ENCODE results near the gene B4GALNT2.
"Not testable (repeated sequence)": the region's sequence is repeated elsewhere in the genome, so short reads cannot be mapped to it uniquely, and the experiment has no call there.

B4GALNT2 gene

GRCh38 chr17:49184522-49184921 is 52.0 kb downstream of the B4GALNT2 start:
- DNase-seq: not testable (repeated sequence)

- DNase-seq: not testable (repeated sequence)
Observed at GRCh38 chr17:49185381-49185780, 52.8 kb downstream of the B4GALNT2 start.

GRCh38 chr17:49187301-49187700 is 54.7 kb downstream of the B4GALNT2 start:
- no peak for DNase-seq

GRCh38 chr17:49190932-49191331 is 58.4 kb downstream of the B4GALNT2 start:
- no peak for DNase-seq

DNA sequence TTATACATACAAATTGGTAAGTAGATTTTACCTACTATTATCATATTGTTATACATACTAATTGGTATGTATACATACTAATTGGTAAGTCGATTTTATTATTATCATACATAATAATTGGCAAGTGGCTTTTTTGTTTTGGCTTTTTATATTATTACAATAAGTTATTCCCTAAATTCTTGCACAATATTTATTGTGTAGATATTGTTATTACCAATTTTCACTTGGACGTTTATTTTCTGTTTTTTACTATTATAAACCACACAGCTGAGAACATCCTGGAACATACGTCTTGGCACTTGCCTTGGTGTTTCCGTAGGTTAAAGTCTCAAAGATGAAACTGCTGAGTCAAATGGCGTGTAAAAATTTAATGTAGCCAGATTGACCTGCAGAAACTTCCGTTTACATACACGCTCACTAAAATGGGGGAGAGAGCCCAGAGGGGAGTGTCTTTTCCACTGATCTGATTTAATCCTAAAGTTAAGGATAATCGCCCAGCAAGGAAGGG is 58.9 kb downstream of the B4GALNT2 start:
- DNase-seq: no peak

DNA sequence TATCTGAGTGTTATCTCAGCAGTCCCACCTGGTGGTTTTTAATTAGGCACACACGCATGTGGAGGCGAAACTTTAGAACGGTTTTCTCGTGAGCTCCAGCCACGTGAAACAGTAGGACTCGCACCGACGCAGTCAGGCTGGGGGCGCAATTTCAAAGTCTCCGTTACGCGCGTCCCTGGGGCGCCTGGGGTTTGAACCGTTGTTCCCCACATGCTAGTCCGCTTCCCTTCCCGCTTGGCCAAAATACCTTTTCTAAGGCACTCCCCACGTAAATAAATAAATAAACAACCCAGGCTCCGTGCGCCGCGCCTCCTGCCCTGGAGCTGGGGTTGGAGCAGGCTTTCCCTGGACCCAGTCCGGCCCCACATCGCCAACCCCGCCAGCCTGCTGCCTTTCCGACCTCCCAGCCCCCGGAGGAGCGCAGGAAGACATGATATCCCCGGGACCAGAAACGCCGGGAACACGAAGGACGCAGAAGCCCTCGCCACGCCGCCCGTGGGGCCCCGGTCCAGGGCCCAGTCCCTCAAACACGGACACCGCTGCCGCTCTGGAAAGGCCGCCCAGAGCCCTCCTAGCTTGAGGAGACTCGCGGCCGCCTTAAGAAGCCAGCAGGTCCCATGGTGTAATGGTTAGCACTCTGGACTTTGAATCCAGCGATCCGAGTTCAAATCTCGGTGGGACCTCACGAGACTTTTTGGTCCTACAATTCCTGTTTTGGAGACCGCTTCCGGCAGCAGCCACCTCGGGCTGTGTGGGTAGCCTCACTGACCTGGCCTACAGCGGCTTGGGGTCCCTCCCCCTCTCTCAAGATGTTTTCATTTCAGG is 59.6 kb downstream of the B4GALNT2 start:
- DNase-seq: no peak

- no peak for DNase-seq
Observed at GRCh38 chr17:49193513-49194296, 61.1 kb downstream of the B4GALNT2 start.

GRCh38 chr17:49194297-49194607 is 61.7 kb downstream of the B4GALNT2 start:
- DNase-seq: no peak

GRCh38 chr17:49195751-49196150 is 63.2 kb downstream of the B4GALNT2 start:
- no peak for DNase-seq

GRCh38 chr17:49196520-49196919 is 64.0 kb downstream of the B4GALNT2 start:
- DNase-seq: no peak

DNA sequence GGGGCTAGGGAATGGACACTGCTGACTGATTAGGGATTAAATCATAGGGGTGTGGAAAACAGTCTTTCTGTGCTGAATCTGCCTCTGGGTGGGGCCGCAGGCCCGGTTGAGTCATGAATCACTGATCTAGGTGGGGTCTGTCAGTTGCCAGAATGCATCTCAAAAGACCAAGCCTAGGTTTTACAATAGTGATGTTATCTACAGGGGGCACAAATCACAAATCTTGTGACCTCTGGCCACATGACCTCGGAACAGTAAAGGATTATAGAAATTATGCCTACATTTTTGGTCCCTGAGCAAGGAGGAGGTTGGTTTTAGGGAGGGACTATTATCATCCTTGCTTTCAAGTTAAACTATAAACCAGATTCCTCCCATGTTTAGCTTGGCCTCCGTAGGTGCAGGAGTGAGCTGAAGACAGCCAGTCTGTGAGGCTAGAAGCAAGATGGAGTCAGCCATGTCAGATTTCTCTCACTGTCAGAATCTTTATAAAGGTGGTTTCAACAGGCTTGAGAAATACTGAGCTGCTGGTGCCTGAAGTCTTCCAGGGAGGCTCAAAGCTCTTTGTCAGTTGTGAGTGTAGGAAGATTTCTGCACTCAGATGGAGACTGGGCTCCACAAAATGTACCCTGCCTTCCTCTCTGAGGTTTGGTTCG is 64.9 kb downstream of the B4GALNT2 start:
- DNase-seq: no peak

GRCh38 chr17:49198211-49198610 is 65.6 kb downstream of the B4GALNT2 start:
- no peak for DNase-seq

GRCh38 chr17:49200423-49201083 is 68.0 kb downstream of the B4GALNT2 start:
- DNase-seq: no peak

DNA sequence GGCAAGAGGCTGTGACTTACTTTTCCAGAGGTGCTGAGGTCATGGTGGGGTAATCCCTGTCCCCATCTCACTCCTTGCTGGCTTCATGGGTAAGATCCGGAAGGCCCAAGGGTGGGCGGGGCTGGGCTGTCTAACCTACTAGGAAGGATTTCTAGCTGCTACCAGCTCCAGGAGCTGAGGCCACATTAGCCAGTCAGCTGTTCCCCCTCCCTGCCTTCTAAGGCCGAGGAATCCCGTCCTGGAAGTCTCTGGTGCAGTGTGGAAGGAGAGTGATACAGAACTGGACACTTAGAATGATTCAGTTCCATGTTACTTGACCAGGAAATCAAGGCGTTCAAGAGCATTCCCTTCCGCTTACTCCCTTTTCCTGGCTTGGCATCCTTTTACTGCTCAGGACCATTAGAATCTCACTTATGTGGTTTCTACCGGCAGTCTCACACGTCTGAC is 68.9 kb downstream of the B4GALNT2 start:
- DNase-seq: no peak

GRCh38 chr17:49203796-49204195 is 71.2 kb downstream of the B4GALNT2 start:
- no peak for DNase-seq

DNA sequence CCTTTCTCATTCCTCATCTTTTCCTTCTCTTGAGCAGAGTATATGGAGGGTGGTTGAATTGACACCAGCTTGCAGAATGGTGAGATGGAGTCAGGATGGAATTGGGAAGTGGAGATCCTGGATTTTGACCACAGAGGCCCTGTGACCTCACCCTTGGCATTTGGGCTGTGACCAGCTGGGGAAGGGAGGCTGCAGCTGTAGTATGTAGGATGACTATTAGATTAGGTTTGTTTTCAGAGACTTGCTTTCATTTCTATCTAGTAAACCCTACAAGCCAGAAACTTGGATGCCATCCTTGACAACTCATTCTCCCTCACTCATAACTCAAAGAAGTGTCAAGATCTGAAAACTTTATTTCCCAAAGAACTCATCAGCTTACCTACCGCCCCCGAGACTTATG is 71.9 kb downstream of the B4GALNT2 start:
- DNase-seq: no peak

DNA sequence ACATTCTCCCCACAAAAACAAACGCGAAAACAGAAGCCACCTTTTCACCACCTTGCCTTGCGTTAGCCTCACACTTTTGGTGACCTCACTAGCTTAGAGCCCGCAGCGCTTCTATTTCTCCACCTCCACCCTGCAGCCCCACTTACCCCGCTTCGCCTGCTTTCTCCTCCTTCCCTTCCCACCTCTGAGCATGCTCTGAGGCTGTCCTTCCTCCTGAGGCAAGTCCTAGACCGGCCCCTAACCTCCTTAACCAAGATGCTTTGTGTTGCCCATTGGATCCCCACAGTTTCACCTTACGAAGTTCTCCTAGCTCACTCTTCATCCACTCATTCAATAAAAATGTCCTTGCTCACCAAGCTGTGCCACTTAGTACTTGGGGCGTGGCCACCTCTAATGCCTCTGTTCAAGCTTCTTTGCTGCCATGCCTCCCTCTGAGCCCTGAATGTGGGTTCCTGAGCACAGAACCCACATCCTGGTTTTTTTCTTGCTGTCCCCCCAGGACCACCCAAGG is 76.5 kb downstream of the B4GALNT2 start:
- no peak for DNase-seq

DNA sequence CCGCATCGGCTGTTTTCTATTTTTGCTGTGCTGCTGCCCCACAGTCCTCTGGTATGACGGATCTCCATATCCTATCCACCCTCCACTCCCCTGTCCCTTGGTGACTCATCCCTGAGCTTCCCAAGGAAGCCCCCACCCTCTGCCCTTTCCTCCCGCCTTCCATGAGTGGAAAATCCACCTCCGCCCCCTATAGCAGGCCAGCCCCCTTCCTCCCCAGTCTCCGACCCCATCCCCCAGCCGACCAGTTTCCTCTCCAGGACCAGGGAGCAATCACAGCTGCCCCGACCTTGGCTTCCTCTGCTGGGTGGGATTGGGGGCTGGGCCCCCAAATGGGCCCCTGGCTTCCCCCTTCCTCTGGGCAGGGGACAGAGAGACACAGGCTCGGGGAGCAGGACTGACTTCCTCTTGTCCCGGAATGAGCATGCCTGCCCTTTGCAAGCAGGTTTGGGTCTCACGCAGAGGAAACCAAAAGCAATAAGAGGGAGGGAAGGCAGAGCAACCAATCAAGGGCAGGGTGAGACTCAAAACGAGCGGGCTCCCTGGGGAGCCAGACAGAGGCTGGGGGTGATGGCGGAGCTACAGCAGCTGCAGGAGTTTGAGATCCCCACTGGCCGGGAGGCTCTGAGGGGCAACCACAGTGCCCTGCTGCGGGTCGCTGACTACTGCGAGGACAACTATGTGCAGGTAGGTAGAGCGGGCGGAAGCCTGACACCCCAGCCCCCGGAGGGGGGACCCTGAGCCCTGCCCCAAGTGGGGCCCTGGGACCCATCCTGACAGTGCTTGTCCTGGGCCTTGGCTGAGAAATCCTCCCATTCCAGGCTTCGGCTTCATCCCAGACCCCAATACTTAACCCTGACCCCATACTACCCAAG is 77.8 kb downstream of the B4GALNT2 start, which contains the start of the genes ABI3 and GNGT2:
Gene ABI3, plus strand, starts transcription at position 550 of the 872 bp plus-strand sequence. Its CDS starts 18 bp downstream, at position 568.
Gene GNGT2, minus strand, starts transcription at position 417 of the 872 bp plus-strand sequence. CDS start 3,152 bp downstream, outside the sequence.
- no peak for DNase-seq

GRCh38 chr17:49213399-49213798 is 80.8 kb downstream of the B4GALNT2 start:
- no peak for DNase-seq

DNA sequence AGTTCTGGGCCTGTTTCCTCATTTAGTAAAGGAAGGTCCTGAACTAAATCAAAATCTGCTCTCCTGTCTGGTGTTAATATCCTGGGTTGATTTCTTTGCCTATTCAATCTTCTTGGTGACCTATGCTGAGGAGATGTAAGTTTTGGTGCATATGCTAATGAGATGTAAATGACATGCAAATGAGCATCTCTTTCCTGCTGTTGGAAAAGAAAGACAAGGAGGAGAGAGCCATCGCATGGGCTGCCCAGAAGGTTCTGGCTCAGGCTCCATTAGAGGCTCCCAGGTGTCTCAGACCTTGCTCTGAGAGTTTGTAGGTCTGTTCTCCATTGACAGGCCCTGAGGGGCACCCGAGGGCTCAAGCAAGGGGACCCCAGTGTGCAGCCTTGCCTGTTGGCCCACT is 81.3 kb downstream of the B4GALNT2 start:
- DNase-seq: no peak

DNA sequence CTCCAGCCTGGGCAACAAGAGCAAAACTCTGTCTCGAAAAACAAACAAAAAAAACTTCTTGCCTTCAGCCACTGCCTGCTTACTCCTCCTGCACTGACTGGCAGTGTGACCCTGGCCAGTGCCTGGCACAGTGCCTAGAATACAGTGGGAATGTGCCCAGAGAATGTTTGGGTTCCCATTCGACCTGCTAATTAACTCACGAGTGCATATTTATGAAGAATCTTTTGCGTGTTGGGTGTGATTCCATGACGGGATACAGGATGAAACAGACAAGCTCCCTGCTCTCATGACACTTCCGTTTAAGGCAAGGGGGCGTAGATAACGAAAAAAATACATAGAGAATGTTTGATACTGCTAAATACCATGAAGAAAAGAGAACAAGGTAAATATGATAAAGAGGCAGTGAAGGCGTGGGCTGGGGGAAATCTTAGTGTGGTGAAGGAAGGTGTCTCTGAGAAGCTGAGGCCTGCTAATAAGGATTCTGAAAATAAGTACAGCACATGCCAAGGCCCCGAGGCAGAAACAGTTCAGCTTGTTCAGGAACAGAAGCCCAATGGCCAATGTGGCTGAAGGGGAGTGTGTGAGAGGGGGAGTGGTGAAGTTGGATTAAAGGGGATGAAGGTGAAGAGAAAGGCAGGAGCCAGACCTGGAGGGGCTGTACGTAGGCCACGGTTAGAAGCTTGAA is 82.2 kb downstream of the B4GALNT2 start:
- no peak for DNase-seq
